Measurements from ENCODE around the gene DNAI2.

Gene DNAI2

DNA sequence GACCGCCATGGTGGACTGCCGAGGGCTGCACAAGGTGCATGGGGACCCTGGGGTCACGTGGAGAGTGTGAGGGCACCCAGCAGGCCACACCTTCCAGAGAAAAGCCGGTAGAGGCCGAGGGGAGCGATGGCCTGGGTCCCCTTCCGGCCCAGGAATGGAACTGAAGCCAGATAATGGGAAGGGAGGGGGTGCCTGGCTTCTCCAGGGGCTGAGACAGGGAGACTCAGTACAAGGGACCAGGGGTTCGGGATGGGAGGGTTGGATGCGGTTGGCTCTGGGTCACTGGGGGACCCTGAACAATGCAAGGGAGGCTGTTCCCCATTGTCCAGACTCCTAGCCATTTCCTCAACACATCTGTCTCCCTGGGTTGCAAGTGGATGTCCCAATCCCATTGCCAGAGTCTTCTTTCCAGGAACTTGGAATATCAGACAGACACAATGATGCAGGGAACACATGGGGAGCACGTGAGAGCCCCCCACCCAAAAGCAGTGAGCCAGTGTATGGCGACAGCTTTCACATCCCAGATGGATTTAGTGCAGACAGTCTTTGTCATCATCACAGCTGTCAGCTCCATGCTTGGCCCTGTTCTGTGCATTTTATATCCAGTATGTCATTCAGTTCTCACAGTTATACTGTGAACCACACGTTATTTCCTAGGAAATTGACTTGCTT is 23.6 kb upstream of the DNAI2 start:
- H3K9me3 ChIP-seq (ENCODE audit: insufficient read depth, low read length, severe bottlenecking) = no peaks in the 10 kb centered on the region
- DNase-seq = no peak
- no peaks in the 10 kb centered on the region for H4K20me1 ChIP-seq (ENCODE audit: insufficient read depth, low read length)
- no peak for TF ChIP-seq CTCF (IDR thresholded peaks at IDR 0.05; ENCODE audit: borderline replicate concordance, extremely low read depth, low read length, poor library complexity, severe bottlenecking)
- TF ChIP-seq EZH2 (IDR thresholded peaks at IDR 0.05; ENCODE audit: borderline replicate concordance, low read depth, low read length, severe bottlenecking) = no peak
- H3K9ac ChIP-seq (ENCODE audit: low read depth, low read length) = no peak overlapping the region
- H3K27ac ChIP-seq (ENCODE audit: low read length) = no peak overlapping the region
- no peak overlapping the region for H3K4me2 ChIP-seq (ENCODE audit: insufficient read depth, low read length)
- no peaks in the 10 kb centered on the region for H3K4me1 ChIP-seq (ENCODE audit: insufficient read depth, low read length)
- H3K36me3 ChIP-seq (ENCODE audit: insufficient read depth, low read length) = no peaks in the 10 kb centered on the region
- H3K27me3 ChIP-seq (ENCODE audit: insufficient read depth, low read length, poor library complexity) = no peaks in the 10 kb centered on the region
- H2AFZ ChIP-seq (ENCODE audit: low read depth, low read length) = no peak overlapping the region
- ATAC-seq (ENCODE audit: insufficient read depth, low read depth) = no peak
- H3K79me2 ChIP-seq (ENCODE audit: insufficient read depth, low read length) = no peaks in the 10 kb centered on the region
- H3K4me3 ChIP-seq (ENCODE audit: low read depth in 1 of 2, low read length in 2 of 2) = no peak overlapping the region

DNA sequence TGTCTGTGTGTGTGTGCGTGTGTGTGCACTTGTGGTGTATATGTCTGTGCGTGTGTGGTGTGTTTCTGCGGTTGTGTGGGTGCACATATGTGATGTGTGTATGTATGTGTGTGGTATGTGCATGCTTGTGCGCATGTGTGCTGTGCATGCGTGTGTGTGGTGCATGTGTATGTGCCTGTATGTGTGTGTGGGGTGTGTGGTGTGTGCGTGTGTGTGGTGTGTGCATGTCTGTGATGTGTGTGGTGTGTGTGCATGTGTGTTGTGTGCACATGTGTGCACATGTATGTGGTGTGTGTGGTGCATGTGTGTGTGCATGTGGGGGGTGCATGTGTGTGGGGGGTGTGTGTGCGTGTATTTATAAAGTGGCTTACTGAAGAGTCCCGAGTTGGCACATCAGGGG is 23.0 kb upstream of the DNAI2 start:
- no peak overlapping the region for H3K27ac ChIP-seq (ENCODE audit: low read length)
- no peaks in the 10 kb centered on the region for H3K9me3 ChIP-seq (ENCODE audit: insufficient read depth, low read length, severe bottlenecking)
- no peak overlapping the region for H3K4me2 ChIP-seq (ENCODE audit: insufficient read depth, low read length)
- no peak for ATAC-seq (ENCODE audit: insufficient read depth, low read depth)
- no peaks in the 10 kb centered on the region for H3K27me3 ChIP-seq (ENCODE audit: insufficient read depth, low read length, poor library complexity)
- H2AFZ ChIP-seq (ENCODE audit: low read depth, low read length) = no peak overlapping the region
- TF ChIP-seq EZH2 (IDR thresholded peaks at IDR 0.05; ENCODE audit: borderline replicate concordance, low read depth, low read length, severe bottlenecking) (no peak), CTCF (IDR thresholded peaks at IDR 0.05; ENCODE audit: borderline replicate concordance, extremely low read depth, low read length, poor library complexity, severe bottlenecking) (no peak)
- no peak overlapping the region for H3K9ac ChIP-seq (ENCODE audit: low read depth, low read length)
- no peaks in the 10 kb centered on the region for H3K79me2 ChIP-seq (ENCODE audit: insufficient read depth, low read length)
- no peaks in the 10 kb centered on the region for H3K36me3 ChIP-seq (ENCODE audit: insufficient read depth, low read length)
- H3K4me3 ChIP-seq (ENCODE audit: low read depth in 1 of 2, low read length in 2 of 2) = no peak overlapping the region
- DNase-seq = no peak
- H4K20me1 ChIP-seq (ENCODE audit: insufficient read depth, low read length) = no peaks in the 10 kb centered on the region
- no peaks in the 10 kb centered on the region for H3K4me1 ChIP-seq (ENCODE audit: insufficient read depth, low read length)

GRCh38 chr17:74251569-74251968 is 22.5 kb upstream of the DNAI2 start:
- TF ChIP-seq CTCF (IDR thresholded peaks at IDR 0.05; ENCODE audit: borderline replicate concordance, extremely low read depth, low read length, poor library complexity, severe bottlenecking) (no peak), EZH2 (IDR thresholded peaks at IDR 0.05; ENCODE audit: borderline replicate concordance, low read depth, low read length, severe bottlenecking) (no peak)
- no peaks in the 10 kb centered on the region for H3K79me2 ChIP-seq (ENCODE audit: insufficient read depth, low read length)
- ATAC-seq (ENCODE audit: insufficient read depth, low read depth) (no peak), DNase-seq (no peak)
- H3K9ac ChIP-seq (ENCODE audit: low read depth, low read length) = no peak overlapping the region
- H3K36me3 ChIP-seq (ENCODE audit: insufficient read depth, low read length) = no peaks in the 10 kb centered on the region
- no peak overlapping the region for H2AFZ ChIP-seq (ENCODE audit: low read depth, low read length)
- H3K27ac ChIP-seq (ENCODE audit: low read length) = no peak overlapping the region
- no peak overlapping the region for H3K4me2 ChIP-seq (ENCODE audit: insufficient read depth, low read length)
- H3K4me3 ChIP-seq (ENCODE audit: low read depth in 1 of 2, low read length in 2 of 2) = no peak overlapping the region
- no peaks in the 10 kb centered on the region for H3K27me3 ChIP-seq (ENCODE audit: insufficient read depth, low read length, poor library complexity)
- no peaks in the 10 kb centered on the region for H3K9me3 ChIP-seq (ENCODE audit: insufficient read depth, low read length, severe bottlenecking)
- H3K4me1 ChIP-seq (ENCODE audit: insufficient read depth, low read length) = no peaks in the 10 kb centered on the region
- no peaks in the 10 kb centered on the region for H4K20me1 ChIP-seq (ENCODE audit: insufficient read depth, low read length)

Measured in DND-41 (cell line).